HL-60 (cell line): ENCODE data around the gene ZGLP1.

Source experiments
- GABPA ChIP-seq: IDR thresholded peaks from 2 replicates; pipeline ENCODE4 v1.6.1; 2012; ENCODE audit warnings: low read depth
- POLR2AphosphoS5 ChIP-seq: IDR thresholded peaks from 2 replicates; pipeline ENCODE4 v1.6.1; 2012; ENCODE audit warnings: low read depth
- REST ChIP-seq: IDR thresholded peaks from 2 replicates; pipeline ENCODE4 v1.6.1; 2012; ENCODE audit warnings: low read depth; ENCODE audit not compliant: insufficient replicate concordance
- SPI1 ChIP-seq: IDR thresholded peaks from 2 replicates; pipeline ENCODE4 v1.6.1; 2012; ENCODE audit warnings: low read depth, mild to moderate bottlenecking, borderline replicate concordance
- TF ChIP-seq, protein P1 (sequence below): IDR thresholded peaks from one replicate; pipeline ENCODE4 v1.5.1; 2011; ENCODE audit warnings: low read length, control low read depth, inconsistent platforms; ENCODE audit not compliant: insufficient read depth

DNA sequence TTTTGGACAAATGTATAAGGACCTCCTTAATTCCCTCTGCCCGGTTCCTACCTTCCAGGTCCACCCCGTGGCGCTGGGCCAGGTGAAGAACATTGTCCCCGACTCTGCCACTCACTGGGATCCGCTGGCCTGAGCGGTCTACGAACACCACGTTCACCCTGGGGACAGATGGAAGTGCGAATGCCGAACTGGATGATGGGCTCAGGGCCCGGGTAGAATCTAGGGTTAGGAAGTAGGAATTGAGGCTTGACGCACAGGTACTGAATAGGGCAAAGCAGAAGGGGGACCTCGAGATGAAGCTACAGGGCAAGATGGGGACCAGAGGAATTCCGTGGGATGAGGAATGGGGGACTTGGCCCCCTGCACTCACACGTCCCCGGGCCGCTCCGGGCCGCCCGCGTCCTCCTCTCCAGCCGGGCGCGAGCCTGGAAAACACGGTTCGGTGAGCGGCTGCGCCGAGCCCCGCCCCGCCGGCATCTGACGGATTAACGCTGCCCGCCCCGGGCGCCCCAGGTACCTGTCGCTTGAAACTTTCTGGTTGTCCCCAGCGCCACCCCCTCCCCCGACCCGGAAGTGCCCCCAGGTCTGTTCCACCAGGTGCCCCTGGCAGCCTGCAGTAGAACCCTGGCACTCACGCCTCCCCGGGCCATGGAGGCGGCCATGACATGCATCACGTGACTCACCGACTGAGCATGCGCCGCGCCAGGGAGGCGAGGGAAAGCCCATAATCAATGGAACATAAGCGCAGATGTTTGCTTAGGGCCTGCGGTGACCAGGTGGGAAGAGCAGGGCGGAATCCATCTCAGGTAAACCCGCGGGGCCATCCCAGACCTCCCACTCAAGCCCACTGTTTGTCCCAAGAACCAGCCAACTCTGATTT, 6.0 kb upstream of the ZGLP1 start, which contains the start of gene FDX2:
- TF ChIP-seq, protein P1, sequence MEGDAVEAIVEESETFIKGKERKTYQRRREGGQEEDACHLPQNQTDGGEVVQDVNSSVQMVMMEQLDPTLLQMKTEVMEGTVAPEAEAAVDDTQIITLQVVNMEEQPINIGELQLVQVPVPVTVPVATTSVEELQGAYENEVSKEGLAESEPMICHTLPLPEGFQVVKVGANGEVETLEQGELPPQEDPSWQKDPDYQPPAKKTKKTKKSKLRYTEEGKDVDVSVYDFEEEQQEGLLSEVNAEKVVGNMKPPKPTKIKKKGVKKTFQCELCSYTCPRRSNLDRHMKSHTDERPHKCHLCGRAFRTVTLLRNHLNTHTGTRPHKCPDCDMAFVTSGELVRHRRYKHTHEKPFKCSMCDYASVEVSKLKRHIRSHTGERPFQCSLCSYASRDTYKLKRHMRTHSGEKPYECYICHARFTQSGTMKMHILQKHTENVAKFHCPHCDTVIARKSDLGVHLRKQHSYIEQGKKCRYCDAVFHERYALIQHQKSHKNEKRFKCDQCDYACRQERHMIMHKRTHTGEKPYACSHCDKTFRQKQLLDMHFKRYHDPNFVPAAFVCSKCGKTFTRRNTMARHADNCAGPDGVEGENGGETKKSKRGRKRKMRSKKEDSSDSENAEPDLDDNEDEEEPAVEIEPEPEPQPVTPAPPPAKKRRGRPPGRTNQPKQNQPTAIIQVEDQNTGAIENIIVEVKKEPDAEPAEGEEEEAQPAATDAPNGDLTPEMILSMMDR, result no peak
- TF ChIP-seq POLR2AphosphoS5 (peak; percentile 88), GABPA (no peak), SPI1 (no peak), REST (no peak)
